IMR-90 (cell line): ENCODE measurements around the gene ITGB1BP1. TPM values are rescaled to one million over a fixed set of nuclear protein-coding genes. Genes with fewer than 3 reads are reported as not detected.

Source experiments
- ATAC-seq: fragments of 200-7000 bp; cut with Tn5 transposase; 2 replicates; pipeline ENCODE4 v1.9.1; 2020; ENCODE audit warnings: low read depth, mild to moderate bottlenecking, moderate library complexity
- BruUV-seq: library from RNA; stranded (reverse); fragments of 400-500 nt; replicated peaks from 2 replicates; lab custom pipeline; 2021; lab: Mats Ljungman, UMichigan
- CTCF ChIA-PET: fragments of 300-600 bp; formaldehyde crosslinking; extraction: SDS; loops from one replicate; lab custom pipeline; 2021; ENCODE audit warnings: antibody characterized with exemption; lab: Yijun Ruan, JAX
- POLR2A ChIA-PET: fragments of 300-600 bp; sonication (Branson Sonifier 250); formaldehyde crosslinking; loops from one replicate; lab custom pipeline; 2022; ENCODE audit warnings: antibody characterized with exemption; ENCODE audit not compliant: unreplicated experiment; lab: Charles Lee
- DNase-seq: peaks from one replicate; pipeline ENCODE4 v3.0.0; 2013
- H2AFZ ChIP-seq: replicated peaks from 2 replicates; pipeline ENCODE3; 2013; ENCODE audit warnings: low read length, mild to moderate bottlenecking; ENCODE audit not compliant: poor library complexity
- H2AK5ac ChIP-seq: 2 replicates; pipeline ENCODE4 v1.6.1; 2013; ENCODE audit warnings: low read depth, low read length, inconsistent platforms
- H2AK9ac ChIP-seq: replicated peaks from 2 replicates; pipeline ENCODE3; 2013; ENCODE audit warnings: mild to moderate bottlenecking, low read depth, low read length, moderate library complexity; ENCODE audit not compliant: poor library complexity
- H2BK120ac ChIP-seq: 2 replicates; pipeline ENCODE4 v1.6.1; 2013; ENCODE audit warnings: low read depth, low read length, inconsistent platforms
- H2BK15ac ChIP-seq: 3 replicates; pipeline ENCODE4 v1.6.1; 2013; ENCODE audit warnings: low read depth, low read length, inconsistent platforms
- H2BK20ac ChIP-seq: 2 replicates; pipeline ENCODE4 v1.6.1; 2013; ENCODE audit warnings: low read depth, mild to moderate bottlenecking, inconsistent platforms, low read length, moderate library complexity
- H2BK5ac ChIP-seq: 2 replicates; pipeline ENCODE4 v1.6.1; 2013; ENCODE audit warnings: mild to moderate bottlenecking, low read depth, low read length, inconsistent platforms; ENCODE audit not compliant: poor library complexity, severe bottlenecking
- H3K14ac ChIP-seq: replicated peaks from 2 replicates; pipeline ENCODE4 v1.6.1; 2013; ENCODE audit warnings: low read depth, low read length, inconsistent platforms
- H3K18ac ChIP-seq: 2 replicates; pipeline ENCODE4 v1.6.1; 2013; ENCODE audit warnings: low read depth, low read length, control low read depth
- H3K23ac ChIP-seq: 2 replicates; pipeline ENCODE4 v1.6.1; 2013; ENCODE audit warnings: low read depth, low read length, inconsistent platforms
- H3K27ac ChIP-seq: 2 replicates; pipeline ENCODE4 v1.5.1; 2013; ENCODE audit warnings: mild to moderate bottlenecking, control low read depth, low read length; ENCODE audit not compliant: insufficient read depth
- H3K27me3 ChIP-seq: 2 replicates; pipeline ENCODE4 v1.6.1; 2013; ENCODE audit warnings: low read length; ENCODE audit not compliant: control insufficient read depth, insufficient read depth
- H3K36me3 ChIP-seq: 2 replicates; pipeline ENCODE4 v1.6.1; 2013; ENCODE audit warnings: low read length, mixed read lengths; ENCODE audit not compliant: control insufficient read depth, insufficient read depth
- H3K4ac ChIP-seq: 2 replicates; pipeline ENCODE4 v1.6.1; 2013; ENCODE audit warnings: low read depth, low read length, inconsistent platforms
- H3K4me1 ChIP-seq: 2 replicates; pipeline ENCODE4 v1.6.1; 2013; ENCODE audit warnings: low read length, mixed read lengths; ENCODE audit not compliant: control insufficient read depth, insufficient read depth
- H3K4me2 ChIP-seq: 2 replicates; pipeline ENCODE4 v1.6.1; 2013; ENCODE audit warnings: low read depth, mild to moderate bottlenecking, control low read depth, low read length, moderate library complexity
- H3K4me3 ChIP-seq: 2 replicates; pipeline ENCODE4 v1.5.1; 2013; ENCODE audit warnings: low read depth, mild to moderate bottlenecking, control low read depth, low read length, moderate library complexity; ENCODE audit not compliant: insufficient read depth
- H3K56ac ChIP-seq: 2 replicates; pipeline ENCODE4 v1.6.1; 2013; ENCODE audit warnings: low read length, inconsistent platforms; ENCODE audit not compliant: insufficient read depth; ENCODE audit errors: extremely low read depth
- H3K79me1 ChIP-seq, 2 experiments: 2 replicates each; pipeline ENCODE4 v1.6.1; 2013; ENCODE audit warnings: low read length in 2 of 2, inconsistent platforms in 1 of 2, low read depth in 1 of 2
- H3K9ac ChIP-seq: 2 replicates; pipeline ENCODE4 v1.6.1; 2013; ENCODE audit warnings: low read depth, low read length, control low read depth
- H3K9me1 ChIP-seq: 2 replicates; pipeline ENCODE4 v1.6.1; 2013; ENCODE audit warnings: low read length, inconsistent platforms; ENCODE audit not compliant: insufficient read depth
- H3K9me3 ChIP-seq: 2 replicates; pipeline ENCODE4 v1.6.1; 2013; ENCODE audit warnings: low read length; ENCODE audit not compliant: control insufficient read depth, insufficient read depth
- H4K20me1 ChIP-seq: 2 replicates; pipeline ENCODE4 v1.6.1; 2013; ENCODE audit warnings: low read length, inconsistent platforms; ENCODE audit not compliant: insufficient read depth
- H4K5ac ChIP-seq: 2 replicates; pipeline ENCODE4 v1.6.1; 2013; ENCODE audit warnings: mild to moderate bottlenecking, low read depth, low read length, control low read depth
- H4K8ac ChIP-seq, 2 experiments: 2 replicates each; pipeline ENCODE4 v1.6.1; 2013; ENCODE audit warnings: low read depth in 2 of 2, low read length in 2 of 2, control low read depth in 1 of 2, inconsistent platforms in 1 of 2
- H4K91ac ChIP-seq: 2 replicates; pipeline ENCODE4 v1.6.1; 2013; ENCODE audit warnings: low read depth, low read length, inconsistent platforms; ENCODE audit not compliant: insufficient read depth
- BHLHE40 ChIP-seq: fragments of 150-350 bp; IDR thresholded peaks from 2 replicates; pipeline ENCODE4 v1.6.1; 2016; ENCODE audit warnings: mild to moderate bottlenecking, low read depth, low read length
- CEBPB ChIP-seq: IDR thresholded peaks from 2 replicates; pipeline ENCODE4 v1.6.1; 2012; ENCODE audit warnings: low read depth, low read length, improper control_type of control experiment
- CHD1 ChIP-seq: IDR thresholded peaks from 2 replicates; pipeline ENCODE4 v1.6.1; 2012; ENCODE audit warnings: low read depth, low read length, improper control_type of control experiment
- FOS ChIP-seq: fragments of 150-350 bp; IDR thresholded peaks from 2 replicates; pipeline ENCODE4 v1.6.1; 2016; ENCODE audit warnings: low read depth, low read length
- MAFK ChIP-seq: IDR thresholded peaks from 2 replicates; pipeline ENCODE4 v1.6.1; 2012; ENCODE audit warnings: low read depth, low read length, improper control_type of control experiment
- MXI1 ChIP-seq: IDR thresholded peaks from 2 replicates; pipeline ENCODE4 v1.6.1; 2012; ENCODE audit warnings: low read depth, mild to moderate bottlenecking, low read length, moderate library complexity, borderline replicate concordance
- NFE2L2 ChIP-seq: fragments of 150-350 bp; IDR thresholded peaks from 2 replicates; pipeline ENCODE4 v1.6.1; 2016; ENCODE audit warnings: low read depth, mild to moderate bottlenecking, low read length
- POLR2A ChIP-seq: IDR thresholded peaks from 2 replicates; pipeline ENCODE4 v1.6.1; 2012; ENCODE audit warnings: mild to moderate bottlenecking, low read depth, low read length
- RAD21 ChIP-seq: IDR thresholded peaks from 2 replicates; pipeline ENCODE4 v1.6.1; 2012; ENCODE audit warnings: low read length, improper control_type of control experiment
- RCOR1 ChIP-seq: IDR thresholded peaks from 2 replicates; pipeline ENCODE4 v1.6.1; 2012; ENCODE audit warnings: mild to moderate bottlenecking, low read length, improper control_type of control experiment; ENCODE audit not compliant: insufficient replicate concordance
- RFX5 ChIP-seq: IDR thresholded peaks from 2 replicates; pipeline ENCODE4 v1.8.0; 2012; ENCODE audit warnings: low read depth, mild to moderate bottlenecking, low read length, moderate library complexity
- SMC3 ChIP-seq: fragments of 150-350 bp; IDR thresholded peaks from 2 replicates; pipeline ENCODE4 v1.6.1; 2016; ENCODE audit warnings: low read depth, mild to moderate bottlenecking, antibody characterized with exemption, low read length, moderate library complexity
- USF2 ChIP-seq: fragments of 150-350 bp; IDR thresholded peaks from 2 replicates; pipeline ENCODE4 v1.6.1; 2017; ENCODE audit warnings: mild to moderate bottlenecking, antibody characterized with exemption, low read length, low read depth
- WGBS, 2 experiments: methylation state at CpG; one replicate each; pipeline versions ENCODE4 v1.1.5 to v1.1.7; 2013; ENCODE audit warnings: missing lambda C conversion rate in 2 of 2; ENCODE audit not compliant: insufficient read length in 1 of 2; ENCODE audit errors: extremely low coverage in 2 of 2; 5-methylcytosine and 5-hydroxymethylcytosine counted together
- dilution Hi-C: fragments of 300-500 bp; cut with HindIII; formaldehyde crosslinking; loops from one replicate; pipeline ENCODE4 v1.14.3; 2018; ENCODE audit warnings: low sequenced_read_pairs; ENCODE audit not compliant: unreplicated experiment
- in situ Hi-C: fragments of 300-500 bp; cut with MboI; formaldehyde crosslinking; loops from 3 replicates; pipeline ENCODE4 v1.14.3; 2019; ENCODE audit warnings: low sequenced_read_pairs, inconsistent platforms, mixed read lengths
- intact Hi-C: fragments of 100-400 bp; cut with micrococcal nuclease; formaldehyde crosslinking; loops from 2 replicates; pipeline ENCODE4 v1.10.0; 2022
- polyA plus RNA-seq, 3 experiments: library from polyadenylated mRNA; depleted of rRNA; stranded (reverse); fragments of >200 nt; gene quantifications; 2 replicates each; pipeline ENCODE4 v1.2.3, GENCODE V29; 2012; ENCODE audit warnings: low replicate concordance in 1 of 3
- total RNA-seq: library from RNA; depleted of rRNA; stranded (reverse); fragments of >200 nt; gene quantifications from 2 replicates; pipeline ENCODE4 v1.2.3, GENCODE V29; 2012

ITGB1BP1 gene
- total and polyA plus RNA-seq, 2 of the 4 experiments (the other 2 are of a cell fraction): 48.6 to 88.1 TPM

- Histone ChIP-seq H3K9me1 (no peaks in the 10 kb centered on the region), H4K8ac (no peak overlapping the region), H2AFZ (no peak overlapping the region), H3K14ac (no peak overlapping the region), H4K5ac (no peak overlapping the region), H3K79me1 (no peaks in the 10 kb centered on the region), H4K20me1 (no peaks in the 10 kb centered on the region), H2BK5ac (no peak overlapping the region), H3K27me3 (no peaks in the 10 kb centered on the region), H4K91ac (no peak overlapping the region), H3K4ac (no peak overlapping the region), H3K36me3 (peaks cover 27% of the 10 kb centered on the region), H3K9me3 (no peaks in the 10 kb centered on the region), H2AK9ac (no peak overlapping the region), H3K27ac (no peak overlapping the region), H3K56ac (no peak overlapping the region), H2BK120ac (no peak overlapping the region), H3K4me2 (no peak overlapping the region), H2BK15ac (no peak overlapping the region), H2BK20ac (no peak overlapping the region), H3K18ac (no peak overlapping the region), H3K4me1 (no peaks in the 10 kb centered on the region), H2AK5ac (no peak overlapping the region), H3K4me3 (no peak overlapping the region), H3K9ac (no peak overlapping the region), H3K23ac (no peak overlapping the region)
- ATAC-seq (no peak), DNase-seq (no peak)
- no CpG with 5 or more reads among the region's 1 CpG for WGBS, 2 experiments
- POLR2A ChIA-PET: no interaction called here
- in situ Hi-C loops: no loop called here
- intact Hi-C loops: no loop called here
- no TSS peak for BruUV-seq
- dilution Hi-C loops: no loop called here
- CTCF ChIA-PET: interaction anchor here (0.7 kb wide), 1 partner anchor 10 kb away, joined by 3 read pairs; no protein-coding TSS in a partner anchor
- TF ChIP-seq RAD21 (no peak), CHD1 (no peak), BHLHE40 (no peak), POLR2A (no peak), RCOR1 (no peak), MXI1 (no peak), CEBPB (no peak), USF2 (no peak), FOS (no peak), NFE2L2 (no peak), SMC3 (no peak), RFX5 (no peak), MAFK (no peak)
Measured at GRCh38 chr2:9451231-9451630, 27.9 kb upstream of the ITGB1BP1 start.
